ENCODE results near the gene EEPD1.

DNA sequence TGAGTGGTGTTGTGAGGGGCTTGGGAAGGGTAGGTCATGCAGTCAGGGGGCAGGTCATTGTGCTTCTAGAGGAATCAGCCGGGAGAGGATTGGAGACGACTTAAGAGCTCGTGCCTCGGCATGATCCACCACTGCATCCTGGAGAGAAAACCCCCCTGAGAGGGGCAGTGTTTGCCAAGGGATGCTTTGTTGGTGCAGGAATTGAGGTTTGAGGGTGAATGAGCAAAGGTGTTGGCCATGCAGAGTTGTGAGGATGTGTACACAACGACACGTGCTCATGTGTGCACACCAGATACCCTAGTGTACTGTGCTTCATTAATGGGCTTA lies 151.0 kb downstream of the EEPD1 start:
- no peak for TF ChIP-seq CTCF (IDR thresholded peaks at IDR 0.05 in 8 of 11, conservative IDR thresholded peaks at IDR 0.05 in 3 of 11)
- TF ChIP-seq POLR2A (IDR thresholded peaks at IDR 0.05) = no peak

Data from spleen (tissue), 7 donors.